HL-60 (cell line): ENCODE measurements around the gene MEX3C.

ENCODE experiments used
- DNase-seq, 2 experiments: peaks; one replicate each; pipeline ENCODE4 v3.0.0-alpha.2; 2010 to 2020; ENCODE audit warnings: low read depth in 1 of 2, low spot score in 1 of 2
- H3K27ac ChIP-seq: fragments of 250-450 bp; sonication (Bioruptor Pico); replicated peaks from 2 replicates; pipeline ENCODE4 v1.5.1; 2020; ENCODE audit warnings: mild to moderate bottlenecking, moderate library complexity
- H3K27me3 ChIP-seq: fragments of 250-450 bp; sonication (Bioruptor Pico); 2 replicates; pipeline ENCODE4 v1.5.1; 2021; ENCODE audit warnings: mild to moderate bottlenecking, moderate library complexity; ENCODE audit not compliant: insufficient read depth, poor library complexity, severe bottlenecking
- H3K4me3 ChIP-seq: replicated peaks from 2 replicates; pipeline ENCODE4 v1.5.1; 2011; ENCODE audit warnings: mild to moderate bottlenecking, control low read depth, low read length; ENCODE audit not compliant: insufficient read depth
- GABPA ChIP-seq: IDR thresholded peaks from 2 replicates; pipeline ENCODE4 v1.6.1; 2012; ENCODE audit warnings: low read depth
- POLR2AphosphoS5 ChIP-seq: IDR thresholded peaks from 2 replicates; pipeline ENCODE4 v1.6.1; 2012; ENCODE audit warnings: low read depth
- SPI1 ChIP-seq: IDR thresholded peaks from 2 replicates; pipeline ENCODE4 v1.6.1; 2012; ENCODE audit warnings: low read depth, mild to moderate bottlenecking, borderline replicate concordance
- TF ChIP-seq, protein P1 (sequence below): IDR thresholded peaks from 2 replicates; pipeline ENCODE4 v1.6.1; 2012; ENCODE audit warnings: low read depth; ENCODE audit not compliant: insufficient replicate concordance
- TF ChIP-seq, protein P2 (sequence below): IDR thresholded peaks from one replicate; pipeline ENCODE4 v1.5.1; 2011; ENCODE audit warnings: low read length, control low read depth, inconsistent platforms; ENCODE audit not compliant: insufficient read depth

The MEX3C gene

GRCh38 chr18:51151568-51152511 lies 45.6 kb downstream of the MEX3C start:
- H3K27ac ChIP-seq = peak overlapping the region; percentile 81
- DNase-seq = peak; percentile 31 to 71
- H3K4me3 ChIP-seq = no peak overlapping the region; the same call in 1 of the 2 replicates
- TF ChIP-seq, protein P1, sequence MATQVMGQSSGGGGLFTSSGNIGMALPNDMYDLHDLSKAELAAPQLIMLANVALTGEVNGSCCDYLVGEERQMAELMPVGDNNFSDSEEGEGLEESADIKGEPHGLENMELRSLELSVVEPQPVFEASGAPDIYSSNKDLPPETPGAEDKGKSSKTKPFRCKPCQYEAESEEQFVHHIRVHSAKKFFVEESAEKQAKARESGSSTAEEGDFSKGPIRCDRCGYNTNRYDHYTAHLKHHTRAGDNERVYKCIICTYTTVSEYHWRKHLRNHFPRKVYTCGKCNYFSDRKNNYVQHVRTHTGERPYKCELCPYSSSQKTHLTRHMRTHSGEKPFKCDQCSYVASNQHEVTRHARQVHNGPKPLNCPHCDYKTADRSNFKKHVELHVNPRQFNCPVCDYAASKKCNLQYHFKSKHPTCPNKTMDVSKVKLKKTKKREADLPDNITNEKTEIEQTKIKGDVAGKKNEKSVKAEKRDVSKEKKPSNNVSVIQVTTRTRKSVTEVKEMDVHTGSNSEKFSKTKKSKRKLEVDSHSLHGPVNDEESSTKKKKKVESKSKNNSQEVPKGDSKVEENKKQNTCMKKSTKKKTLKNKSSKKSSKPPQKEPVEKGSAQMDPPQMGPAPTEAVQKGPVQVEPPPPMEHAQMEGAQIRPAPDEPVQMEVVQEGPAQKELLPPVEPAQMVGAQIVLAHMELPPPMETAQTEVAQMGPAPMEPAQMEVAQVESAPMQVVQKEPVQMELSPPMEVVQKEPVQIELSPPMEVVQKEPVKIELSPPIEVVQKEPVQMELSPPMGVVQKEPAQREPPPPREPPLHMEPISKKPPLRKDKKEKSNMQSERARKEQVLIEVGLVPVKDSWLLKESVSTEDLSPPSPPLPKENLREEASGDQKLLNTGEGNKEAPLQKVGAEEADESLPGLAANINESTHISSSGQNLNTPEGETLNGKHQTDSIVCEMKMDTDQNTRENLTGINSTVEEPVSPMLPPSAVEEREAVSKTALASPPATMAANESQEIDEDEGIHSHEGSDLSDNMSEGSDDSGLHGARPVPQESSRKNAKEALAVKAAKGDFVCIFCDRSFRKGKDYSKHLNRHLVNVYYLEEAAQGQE = no peak
- TF ChIP-seq SPI1 = no peak
- peak; percentile 53; the same call in 1 of the 2 replicates for TF ChIP-seq POLR2AphosphoS5
- TF ChIP-seq, protein P2, sequence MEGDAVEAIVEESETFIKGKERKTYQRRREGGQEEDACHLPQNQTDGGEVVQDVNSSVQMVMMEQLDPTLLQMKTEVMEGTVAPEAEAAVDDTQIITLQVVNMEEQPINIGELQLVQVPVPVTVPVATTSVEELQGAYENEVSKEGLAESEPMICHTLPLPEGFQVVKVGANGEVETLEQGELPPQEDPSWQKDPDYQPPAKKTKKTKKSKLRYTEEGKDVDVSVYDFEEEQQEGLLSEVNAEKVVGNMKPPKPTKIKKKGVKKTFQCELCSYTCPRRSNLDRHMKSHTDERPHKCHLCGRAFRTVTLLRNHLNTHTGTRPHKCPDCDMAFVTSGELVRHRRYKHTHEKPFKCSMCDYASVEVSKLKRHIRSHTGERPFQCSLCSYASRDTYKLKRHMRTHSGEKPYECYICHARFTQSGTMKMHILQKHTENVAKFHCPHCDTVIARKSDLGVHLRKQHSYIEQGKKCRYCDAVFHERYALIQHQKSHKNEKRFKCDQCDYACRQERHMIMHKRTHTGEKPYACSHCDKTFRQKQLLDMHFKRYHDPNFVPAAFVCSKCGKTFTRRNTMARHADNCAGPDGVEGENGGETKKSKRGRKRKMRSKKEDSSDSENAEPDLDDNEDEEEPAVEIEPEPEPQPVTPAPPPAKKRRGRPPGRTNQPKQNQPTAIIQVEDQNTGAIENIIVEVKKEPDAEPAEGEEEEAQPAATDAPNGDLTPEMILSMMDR = no peak
- TF ChIP-seq GABPA = no peak
- H3K27me3 ChIP-seq = no peaks in the 10 kb centered on the region

DNA sequence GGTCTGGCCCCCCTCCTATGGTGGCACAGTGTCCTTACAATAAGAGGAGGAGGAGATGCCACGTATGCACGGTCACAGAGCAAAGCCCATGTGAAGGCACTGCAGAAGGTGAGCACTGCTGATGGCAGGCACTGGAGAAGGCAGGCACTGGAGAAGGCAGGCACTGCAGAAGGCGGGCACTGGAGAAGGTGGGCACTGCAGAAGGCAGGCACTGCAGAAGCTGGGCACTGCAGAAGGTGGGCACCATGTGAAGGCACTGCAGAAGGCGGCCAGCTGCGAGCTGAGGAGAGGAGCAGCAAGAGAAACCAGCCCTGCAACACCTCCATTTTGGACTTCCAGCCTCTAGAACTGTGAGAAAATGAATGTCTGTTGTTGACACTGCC lies 46.3 kb downstream of the MEX3C start:
- no peak for DNase-seq
- H3K27ac ChIP-seq = no peak overlapping the region
- no peak overlapping the region for H3K4me3 ChIP-seq
- no peak for TF ChIP-seq POLR2AphosphoS5
- H3K27me3 ChIP-seq = no peaks in the 10 kb centered on the region

DNA sequence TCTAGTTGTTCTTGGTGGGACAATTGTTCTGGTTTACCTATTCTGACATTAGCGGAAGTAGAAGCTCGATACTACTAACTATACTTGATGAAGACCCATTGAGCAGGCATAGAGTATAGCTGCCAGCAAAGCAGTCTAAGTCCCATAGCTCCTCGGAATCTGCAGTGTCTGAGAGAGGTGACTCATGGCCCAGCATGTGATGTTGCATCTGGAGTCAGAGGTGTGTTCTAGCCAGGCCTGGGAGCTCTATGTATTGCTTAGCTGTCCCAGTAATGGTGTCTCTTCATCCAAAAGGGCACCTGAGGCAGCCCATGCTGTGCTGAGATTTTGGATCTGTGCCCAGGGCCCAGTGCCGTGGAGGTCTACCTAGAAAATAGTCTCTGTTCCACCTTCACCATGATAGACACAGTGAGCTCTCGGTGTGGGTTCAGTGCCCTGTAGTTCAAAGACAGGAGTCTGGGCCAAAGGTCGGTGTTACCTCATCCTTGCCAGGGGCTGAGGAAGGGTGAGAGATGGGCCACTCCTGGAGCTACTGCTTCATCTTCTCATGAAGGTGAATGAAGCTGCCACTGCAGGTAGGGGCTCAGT lies 47.3 kb downstream of the MEX3C start:
- TF ChIP-seq, protein P1 = no peak
- TF ChIP-seq, protein P2 = no peak
- no peak for TF ChIP-seq SPI1
- no peak for TF ChIP-seq POLR2AphosphoS5
- no peak for TF ChIP-seq GABPA
- Histone ChIP-seq H3K4me3 (no peak overlapping the region), H3K27ac (no peak overlapping the region), H3K27me3 (no peaks in the 10 kb centered on the region)
- no peak for DNase-seq

DNA sequence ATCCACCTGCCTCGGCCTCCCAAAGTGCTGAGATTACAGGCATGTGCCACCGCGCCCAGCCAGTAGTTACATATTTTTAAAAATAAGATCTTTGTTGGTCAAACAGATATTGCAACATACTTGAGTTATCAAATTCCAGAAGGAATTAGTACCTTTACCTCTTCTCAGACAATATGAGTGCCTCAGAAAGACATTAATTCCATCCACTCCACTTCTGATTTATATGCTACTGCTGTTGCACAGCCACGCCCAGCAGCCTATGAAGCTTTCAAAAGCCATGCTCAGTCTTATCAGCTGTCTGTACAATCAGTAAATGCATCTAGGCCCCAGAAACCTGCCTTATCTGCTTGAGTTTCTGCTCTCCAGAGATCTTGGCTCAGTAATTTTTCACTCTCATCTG lies 47.8 kb downstream of the MEX3C start:
- no peak overlapping the region for H3K27ac ChIP-seq
- no peak overlapping the region for H3K4me3 ChIP-seq
- no peaks in the 10 kb centered on the region for H3K27me3 ChIP-seq
- TF ChIP-seq GABPA (no peak), SPI1 (no peak), POLR2AphosphoS5 (no peak)
- TF ChIP-seq, protein P1 = no peak
- TF ChIP-seq, protein P2 = no peak
- DNase-seq = no peak
